ENCODE data around the gene YEATS2.

YEATS2 gene

DNA sequence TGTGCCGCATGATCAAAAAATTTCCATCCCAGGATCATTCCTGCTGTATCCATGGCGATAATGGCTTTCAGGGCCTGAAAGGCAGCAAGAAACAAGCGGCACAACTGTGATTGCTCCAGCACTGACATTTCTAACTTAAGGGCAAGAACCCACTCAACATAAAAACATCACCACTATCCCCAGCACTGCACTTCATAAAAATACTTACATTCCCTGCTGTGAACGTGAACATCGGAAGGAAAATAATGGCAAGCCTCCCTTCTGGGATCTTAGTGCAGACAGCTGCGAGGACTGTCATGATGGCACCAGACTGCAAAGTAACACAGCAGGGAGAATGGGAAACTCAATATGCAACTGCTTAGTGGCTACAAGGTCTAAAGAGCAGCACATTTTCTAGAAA lies 135.9 kb downstream of the YEATS2 start:
- DNase-seq = no peak
- WGBS (ENCODE audit: extremely low coverage, insufficient coverage, low lambda C conversion rate) = no CpG with 5 or more reads among the region's 6 CpGs
- Histone ChIP-seq H3K4me2 (ENCODE audit: low read length) (no peak overlapping the region), H2BK15ac (replicated peaks; ENCODE audit: low read depth) (no peak overlapping the region), H3K56ac (ENCODE audit: low read length) (no peak overlapping the region), H4K8ac (ENCODE audit: low read depth, low read length) (no peak overlapping the region), H3K79me2 (ENCODE audit: control insufficient read depth, insufficient read depth, low read length) (no peaks in the 10 kb centered on the region), H3K27me3 (ENCODE audit: insufficient read depth, low read length, poor library complexity) (no peaks in the 10 kb centered on the region), H3K4me1 (ENCODE audit: control insufficient read depth, low read depth, low read length) (no peaks in the 10 kb centered on the region), H3K27ac (ENCODE audit: low read depth, low read length) (no peak overlapping the region), H2BK120ac (ENCODE audit: low read depth, low read length) (no peak overlapping the region), H4K5ac (ENCODE audit: low read length) (no peak overlapping the region), H3K23ac (ENCODE audit: low read length) (no peak overlapping the region), H2BK5ac (ENCODE audit: low read length) (no peak overlapping the region), H3K18ac (ENCODE audit: low read length) (no peak overlapping the region), H2AK5ac (ENCODE audit: low read length) (no peak overlapping the region), H3K79me1 (ENCODE audit: low read length) (peaks cover 3% of the 10 kb centered on the region), H3K4ac (ENCODE audit: low read depth, low read length) (no peak overlapping the region), H3K9ac (ENCODE audit: low read length) (no peak overlapping the region), H3K4me3 (ENCODE audit: low read length) (no peak overlapping the region), H3K36me3 (ENCODE audit: control insufficient read depth, insufficient read depth, low read length) (peaks cover 8% of the 10 kb centered on the region)

DNA sequence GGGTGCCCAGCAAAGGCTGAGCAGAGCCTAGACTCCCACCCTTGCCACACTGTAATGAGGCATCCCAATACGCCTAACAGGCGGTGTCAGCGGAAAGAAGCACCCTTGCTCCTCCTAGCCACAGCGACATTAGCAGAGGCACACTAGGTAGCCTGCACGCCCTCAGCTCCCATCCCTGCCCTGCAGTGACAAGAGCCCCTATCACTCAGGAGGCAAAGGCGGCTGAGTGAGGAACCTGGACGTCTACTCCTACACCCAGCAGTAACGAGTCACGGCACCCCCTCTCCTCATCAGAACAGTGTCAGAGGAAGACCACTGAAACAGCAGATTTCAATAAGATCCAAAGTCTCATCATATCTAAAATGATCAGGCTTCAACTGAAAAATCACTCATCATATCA lies 139.8 kb downstream of the YEATS2 start:
- no peaks in the 10 kb centered on the region for H3K79me2 ChIP-seq (ENCODE audit: control insufficient read depth, insufficient read depth, low read length)
- no peak overlapping the region for H4K8ac ChIP-seq (ENCODE audit: low read depth, low read length)
- H3K27me3 ChIP-seq (ENCODE audit: insufficient read depth, low read length, poor library complexity) = no peaks in the 10 kb centered on the region
- H3K9ac ChIP-seq (ENCODE audit: low read length) = no peak overlapping the region
- no peak overlapping the region for H3K27ac ChIP-seq (ENCODE audit: low read depth, low read length)
- H3K4ac ChIP-seq (ENCODE audit: low read depth, low read length) = no peak overlapping the region
- no peak overlapping the region for H3K56ac ChIP-seq (ENCODE audit: low read length)
- H3K79me1 ChIP-seq (ENCODE audit: low read length) = peaks cover 3% of the 10 kb centered on the region
- H3K4me3 ChIP-seq (ENCODE audit: low read length) = no peak overlapping the region
- H3K36me3 ChIP-seq (ENCODE audit: control insufficient read depth, insufficient read depth, low read length) = peaks cover 11% of the 10 kb centered on the region
- no peak for DNase-seq
- no peak overlapping the region for H3K23ac ChIP-seq (ENCODE audit: low read length)
- no peak overlapping the region for H3K4me2 ChIP-seq (ENCODE audit: low read length)
- no peak overlapping the region for H2BK5ac ChIP-seq (ENCODE audit: low read length)
- no peak overlapping the region for H2BK15ac ChIP-seq (replicated peaks; ENCODE audit: low read depth)
- no peak overlapping the region for H2BK120ac ChIP-seq (ENCODE audit: low read depth, low read length)
- no CpG with 5 or more reads among the region's 9 CpGs for WGBS (ENCODE audit: extremely low coverage, insufficient coverage, low lambda C conversion rate)
- no peak overlapping the region for H3K18ac ChIP-seq (ENCODE audit: low read length)
- H3K4me1 ChIP-seq (ENCODE audit: control insufficient read depth, low read depth, low read length) = no peaks in the 10 kb centered on the region
- H4K5ac ChIP-seq (ENCODE audit: low read length) = no peak overlapping the region
- H2AK5ac ChIP-seq (ENCODE audit: low read length) = no peak overlapping the region

DNA sequence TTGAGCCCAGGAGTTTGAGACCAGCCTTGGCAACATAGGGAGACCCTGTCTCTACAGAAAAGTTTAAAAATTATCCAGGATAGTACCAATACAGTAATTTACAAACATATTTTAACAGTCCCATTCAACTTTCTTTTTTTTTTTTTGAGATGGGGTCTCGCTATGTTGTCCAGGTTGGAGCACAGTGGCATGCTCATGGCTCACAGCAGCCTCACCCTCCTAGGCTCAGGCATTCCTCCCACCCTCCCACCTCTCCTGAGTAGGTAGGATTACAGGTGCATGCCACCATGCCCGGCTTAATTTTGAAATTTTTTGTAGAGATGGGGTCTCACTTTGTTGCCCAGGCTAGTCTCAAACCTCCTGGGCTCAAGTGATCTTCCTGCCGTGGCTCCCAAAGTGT lies 140.3 kb downstream of the YEATS2 start:
- Histone ChIP-seq H3K9ac (ENCODE audit: low read length) (no peak overlapping the region), H3K36me3 (ENCODE audit: control insufficient read depth, insufficient read depth, low read length) (peaks cover 8% of the 10 kb centered on the region), H3K27ac (ENCODE audit: low read depth, low read length) (no peak overlapping the region), H3K4me1 (ENCODE audit: control insufficient read depth, low read depth, low read length) (no peaks in the 10 kb centered on the region), H2BK120ac (ENCODE audit: low read depth, low read length) (no peak overlapping the region), H2BK5ac (ENCODE audit: low read length) (no peak overlapping the region), H4K5ac (ENCODE audit: low read length) (no peak overlapping the region), H4K8ac (ENCODE audit: low read depth, low read length) (no peak overlapping the region), H3K18ac (ENCODE audit: low read length) (no peak overlapping the region), H2AK5ac (ENCODE audit: low read length) (no peak overlapping the region), H2BK15ac (replicated peaks; ENCODE audit: low read depth) (no peak overlapping the region), H3K79me1 (ENCODE audit: low read length) (peaks cover 3% of the 10 kb centered on the region), H3K4me3 (ENCODE audit: low read length) (no peak overlapping the region), H3K23ac (ENCODE audit: low read length) (no peak overlapping the region), H3K27me3 (ENCODE audit: insufficient read depth, low read length, poor library complexity) (no peaks in the 10 kb centered on the region), H3K4me2 (ENCODE audit: low read length) (no peak overlapping the region), H3K4ac (ENCODE audit: low read depth, low read length) (no peak overlapping the region), H3K79me2 (ENCODE audit: control insufficient read depth, insufficient read depth, low read length) (no peaks in the 10 kb centered on the region), H3K56ac (ENCODE audit: low read length) (no peak overlapping the region)
- WGBS (ENCODE audit: extremely low coverage, insufficient coverage, low lambda C conversion rate) = no CpG with 5 or more reads among the region's 3 CpGs
- DNase-seq = no peak

DNA sequence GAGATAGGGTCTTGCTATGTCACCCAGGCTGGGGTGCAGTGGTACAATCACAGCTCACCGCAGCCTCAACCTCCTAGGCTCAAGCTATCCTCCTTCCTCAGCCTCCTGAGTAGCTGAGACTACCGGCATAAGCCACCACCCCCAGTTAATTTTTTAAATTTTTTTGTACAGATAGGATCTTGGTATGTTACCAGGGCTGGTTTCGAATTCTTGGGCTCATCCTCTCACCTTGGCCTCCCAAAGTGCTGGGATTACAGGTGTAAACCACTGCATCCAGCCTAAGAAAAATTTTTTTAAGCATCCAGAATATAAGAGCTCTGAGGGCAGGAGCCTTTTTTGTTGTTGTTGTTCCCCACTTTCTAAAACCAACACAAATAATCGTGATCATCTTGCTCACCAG lies 142.2 kb downstream of the YEATS2 start:
- no peak overlapping the region for H3K9ac ChIP-seq (ENCODE audit: low read length)
- no peak overlapping the region for H3K4ac ChIP-seq (ENCODE audit: low read depth, low read length)
- no peak overlapping the region for H3K4me2 ChIP-seq (ENCODE audit: low read length)
- no peak overlapping the region for H2BK5ac ChIP-seq (ENCODE audit: low read length)
- no peak overlapping the region for H3K18ac ChIP-seq (ENCODE audit: low read length)
- no CpG with 5 or more reads among the region's 4 CpGs for WGBS (ENCODE audit: extremely low coverage, insufficient coverage, low lambda C conversion rate)
- no peak overlapping the region for H3K56ac ChIP-seq (ENCODE audit: low read length)
- no peak overlapping the region for H4K5ac ChIP-seq (ENCODE audit: low read length)
- H2BK15ac ChIP-seq (replicated peaks; ENCODE audit: low read depth) = no peak overlapping the region
- peaks cover 5% of the 10 kb centered on the region for H3K36me3 ChIP-seq (ENCODE audit: control insufficient read depth, insufficient read depth, low read length)
- DNase-seq = no peak
- no peaks in the 10 kb centered on the region for H3K4me1 ChIP-seq (ENCODE audit: control insufficient read depth, low read depth, low read length)
- no peak overlapping the region for H3K4me3 ChIP-seq (ENCODE audit: low read length)
- no peak overlapping the region for H4K8ac ChIP-seq (ENCODE audit: low read depth, low read length)
- no peak overlapping the region for H3K23ac ChIP-seq (ENCODE audit: low read length)
- H3K79me1 ChIP-seq (ENCODE audit: low read length) = peaks cover 3% of the 10 kb centered on the region
- no peaks in the 10 kb centered on the region for H3K27me3 ChIP-seq (ENCODE audit: insufficient read depth, low read length, poor library complexity)
- H3K27ac ChIP-seq (ENCODE audit: low read depth, low read length) = no peak overlapping the region
- no peak overlapping the region for H2AK5ac ChIP-seq (ENCODE audit: low read length)
- H2BK120ac ChIP-seq (ENCODE audit: low read depth, low read length) = no peak overlapping the region
- H3K79me2 ChIP-seq (ENCODE audit: control insufficient read depth, insufficient read depth, low read length) = no peaks in the 10 kb centered on the region

DNA sequence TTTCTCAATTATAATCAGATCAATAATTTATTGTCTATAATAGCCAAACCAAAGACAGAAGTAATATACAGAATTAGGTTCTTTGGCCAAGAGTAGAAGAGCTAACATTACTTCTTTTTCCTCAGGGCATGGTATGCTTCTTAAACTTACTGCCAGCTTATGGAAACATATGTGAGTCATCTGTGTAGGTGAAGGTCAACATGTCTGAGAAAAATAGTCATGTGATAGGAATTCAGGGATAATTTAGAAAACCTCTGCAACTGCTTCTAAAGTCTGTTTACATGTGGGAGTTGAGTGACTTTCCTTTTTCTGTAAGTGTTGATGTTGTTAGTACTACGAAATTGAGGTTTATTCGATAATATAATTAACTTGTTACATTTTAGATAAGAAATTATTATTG lies 147.0 kb downstream of the YEATS2 start:
- Histone ChIP-seq H3K4me3 (ENCODE audit: low read length) (no peak overlapping the region), H3K79me1 (ENCODE audit: low read length) (peaks cover 2% of the 10 kb centered on the region), H2AK5ac (ENCODE audit: low read length) (no peak overlapping the region), H3K18ac (ENCODE audit: low read length) (no peak overlapping the region), H4K5ac (ENCODE audit: low read length) (no peak overlapping the region), H3K9ac (ENCODE audit: low read length) (no peak overlapping the region), H4K8ac (ENCODE audit: low read depth, low read length) (no peak overlapping the region), H3K4me1 (ENCODE audit: control insufficient read depth, low read depth, low read length) (no peaks in the 10 kb centered on the region), H3K27ac (ENCODE audit: low read depth, low read length) (no peak overlapping the region), H3K36me3 (ENCODE audit: control insufficient read depth, insufficient read depth, low read length) (peaks cover 6% of the 10 kb centered on the region), H2BK5ac (ENCODE audit: low read length) (no peak overlapping the region), H3K56ac (ENCODE audit: low read length) (no peak overlapping the region), H3K4me2 (ENCODE audit: low read length) (no peak overlapping the region), H3K23ac (ENCODE audit: low read length) (no peak overlapping the region), H3K27me3 (ENCODE audit: insufficient read depth, low read length, poor library complexity) (no peaks in the 10 kb centered on the region), H3K4ac (ENCODE audit: low read depth, low read length) (no peak overlapping the region), H2BK15ac (replicated peaks; ENCODE audit: low read depth) (no peak overlapping the region), H2BK120ac (ENCODE audit: low read depth, low read length) (no peak overlapping the region), H3K79me2 (ENCODE audit: control insufficient read depth, insufficient read depth, low read length) (no peaks in the 10 kb centered on the region)
- 100% methylated on average over 2 of the region's 2 CpGs for WGBS (ENCODE audit: extremely low coverage, insufficient coverage, low lambda C conversion rate)
- no peak for DNase-seq

DNA sequence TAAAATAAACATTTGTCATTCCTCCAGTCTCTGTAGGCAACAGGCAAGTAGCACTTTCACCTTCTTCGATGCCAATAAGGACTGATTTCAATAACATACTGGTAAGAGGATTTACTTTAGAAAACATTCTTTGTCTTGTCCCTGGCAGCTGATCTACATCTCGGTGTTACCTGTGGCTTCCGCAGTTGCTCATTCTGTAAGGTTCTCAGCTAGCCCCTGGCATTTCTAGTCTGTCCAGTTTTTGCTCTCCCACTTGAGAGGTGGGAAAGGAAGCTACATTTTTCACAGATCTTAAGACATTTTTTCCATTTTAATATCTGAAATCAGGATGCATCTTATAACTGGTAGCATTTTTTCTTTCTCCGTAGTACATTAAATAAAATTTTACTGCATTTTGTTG lies 147.5 kb downstream of the YEATS2 start:
- H3K18ac ChIP-seq (ENCODE audit: low read length) = no peak overlapping the region
- H4K8ac ChIP-seq (ENCODE audit: low read depth, low read length) = no peak overlapping the region
- no peak overlapping the region for H3K4me3 ChIP-seq (ENCODE audit: low read length)
- H3K36me3 ChIP-seq (ENCODE audit: control insufficient read depth, insufficient read depth, low read length) = peaks cover 6% of the 10 kb centered on the region
- H3K79me2 ChIP-seq (ENCODE audit: control insufficient read depth, insufficient read depth, low read length) = no peaks in the 10 kb centered on the region
- no peaks in the 10 kb centered on the region for H3K4me1 ChIP-seq (ENCODE audit: control insufficient read depth, low read depth, low read length)
- no CpG with 5 or more reads among the region's 4 CpGs for WGBS (ENCODE audit: extremely low coverage, insufficient coverage, low lambda C conversion rate)
- peaks cover 3% of the 10 kb centered on the region for H3K79me1 ChIP-seq (ENCODE audit: low read length)
- no peak overlapping the region for H4K5ac ChIP-seq (ENCODE audit: low read length)
- H3K4me2 ChIP-seq (ENCODE audit: low read length) = no peak overlapping the region
- DNase-seq = no peak
- H3K56ac ChIP-seq (ENCODE audit: low read length) = no peak overlapping the region
- H2BK15ac ChIP-seq (replicated peaks; ENCODE audit: low read depth) = no peak overlapping the region
- H3K27ac ChIP-seq (ENCODE audit: low read depth, low read length) = no peak overlapping the region
- H3K4ac ChIP-seq (ENCODE audit: low read depth, low read length) = no peak overlapping the region
- no peak overlapping the region for H2BK120ac ChIP-seq (ENCODE audit: low read depth, low read length)
- no peak overlapping the region for H2AK5ac ChIP-seq (ENCODE audit: low read length)
- no peak overlapping the region for H2BK5ac ChIP-seq (ENCODE audit: low read length)
- no peak overlapping the region for H3K23ac ChIP-seq (ENCODE audit: low read length)
- no peak overlapping the region for H3K9ac ChIP-seq (ENCODE audit: low read length)
- no peaks in the 10 kb centered on the region for H3K27me3 ChIP-seq (ENCODE audit: insufficient read depth, low read length, poor library complexity)

Data from mesendoderm (in vitro differentiated cells).